ENCODE results near the gene SNAPC2.

DNA sequence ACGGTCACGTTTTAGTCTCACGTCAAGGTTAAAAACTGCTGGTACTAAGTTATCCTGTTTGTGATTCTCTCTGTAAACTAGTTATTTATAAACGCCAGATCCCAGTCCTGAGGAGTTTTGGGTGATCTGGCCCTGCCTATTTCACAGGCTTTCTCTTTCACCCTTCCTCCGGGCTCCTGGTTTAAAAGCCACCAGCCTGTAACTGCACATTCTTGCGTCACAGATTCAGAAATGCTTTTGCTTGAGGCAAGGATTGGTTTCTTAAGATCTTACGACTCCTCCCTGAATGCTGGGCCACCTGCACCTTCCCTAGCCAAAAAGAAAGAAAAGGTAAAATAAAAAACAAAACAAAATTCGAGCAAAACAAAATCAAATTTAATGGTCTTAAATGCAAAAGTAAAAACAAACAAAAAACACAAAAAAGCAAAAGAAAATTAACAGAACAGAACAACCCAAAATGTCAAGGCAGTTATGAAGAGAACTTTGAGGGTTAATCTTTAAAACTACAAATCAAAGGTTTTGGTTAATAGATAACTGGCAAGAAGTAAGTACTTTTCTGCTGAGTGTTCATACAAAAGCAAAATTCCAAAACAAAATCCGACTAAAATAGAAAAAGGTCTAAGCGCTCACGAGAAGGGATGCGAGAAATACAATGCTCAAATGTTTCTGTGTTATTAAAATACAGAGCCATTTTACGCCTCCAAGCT is 41.9 kb downstream of the SNAPC2 start:
- TF ChIP-seq HNRNPK (IDR thresholded peaks at IDR 0.05; ENCODE audit: low read depth, low read length, poor library complexity, severe bottlenecking) (no peak), CAMTA2 (CRISPR knock-in tag; IDR thresholded peaks at IDR 0.05; ENCODE audit: borderline replicate concordance) (no peak), ZSCAN21 (CRISPR knock-in tag; IDR thresholded peaks at IDR 0.05; ENCODE audit: borderline replicate concordance) (no peak), HNRNPH1 (optimal IDR thresholded peaks at IDR 0.05; ENCODE audit: low read depth, low read length) (no peak)
